Measurements from ENCODE around the gene SLC35F1.

The SLC35F1 gene

DNA sequence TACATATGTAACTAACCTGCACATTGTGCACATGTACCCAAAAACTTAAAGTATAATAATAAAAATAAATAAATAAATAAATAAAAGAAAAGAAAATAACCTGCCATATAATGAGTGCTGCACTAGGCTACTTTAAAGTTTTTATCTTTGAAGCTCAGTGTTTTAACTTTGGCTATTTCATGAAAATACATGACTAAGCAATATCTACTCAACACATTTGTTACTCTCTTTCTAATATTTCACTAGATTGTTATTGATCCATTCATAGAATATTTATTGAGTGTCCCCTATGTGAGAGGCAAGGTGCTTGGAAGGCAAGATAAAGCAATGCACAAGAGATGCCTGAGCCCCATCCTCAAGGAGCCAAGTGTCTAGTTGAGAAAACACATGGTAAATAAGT lies 221.7 kb downstream of the SLC35F1 start:
- no peak for DNase-seq

DNA sequence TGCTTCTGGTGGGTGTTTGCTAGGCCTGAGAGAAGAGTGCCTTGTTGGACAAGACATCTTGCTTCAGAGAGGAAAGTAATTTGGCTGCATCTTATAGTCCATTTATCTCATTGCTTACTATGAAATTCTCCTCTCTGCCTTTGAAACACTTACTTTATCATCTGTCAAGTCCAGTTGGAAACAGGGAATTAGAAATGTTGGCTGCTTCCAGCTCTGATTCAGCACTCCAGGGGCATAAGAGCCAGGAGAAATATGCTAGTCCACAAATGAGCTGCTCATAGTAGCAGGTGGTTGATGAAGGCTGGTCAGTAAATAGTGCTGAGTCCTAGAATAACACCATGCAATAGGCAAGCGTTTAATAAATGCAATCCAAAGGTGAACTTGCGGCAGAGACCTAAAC lies 227.1 kb downstream of the SLC35F1 start:
- no peak for DNase-seq

DNA sequence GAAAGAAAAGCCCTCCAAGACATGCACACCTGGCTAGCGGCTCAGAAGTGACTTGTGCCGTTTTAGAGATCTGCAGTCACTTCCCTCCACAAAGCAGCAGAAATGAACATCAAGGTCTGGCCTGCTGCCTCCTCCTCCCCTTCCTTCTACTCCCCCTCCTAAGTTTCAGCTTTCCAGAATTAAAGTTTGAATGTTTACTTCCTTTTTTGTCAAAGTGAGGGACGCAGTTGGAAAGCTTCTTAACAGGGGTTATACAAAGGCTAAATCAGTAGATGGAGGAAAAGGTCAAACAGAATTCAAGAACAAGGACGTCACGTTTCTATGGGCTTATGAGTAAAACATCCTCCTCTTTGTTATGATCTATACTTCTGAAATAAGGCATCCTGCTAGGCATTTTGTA lies 227.7 kb downstream of the SLC35F1 start:
- DNase-seq, result no peak

DNA sequence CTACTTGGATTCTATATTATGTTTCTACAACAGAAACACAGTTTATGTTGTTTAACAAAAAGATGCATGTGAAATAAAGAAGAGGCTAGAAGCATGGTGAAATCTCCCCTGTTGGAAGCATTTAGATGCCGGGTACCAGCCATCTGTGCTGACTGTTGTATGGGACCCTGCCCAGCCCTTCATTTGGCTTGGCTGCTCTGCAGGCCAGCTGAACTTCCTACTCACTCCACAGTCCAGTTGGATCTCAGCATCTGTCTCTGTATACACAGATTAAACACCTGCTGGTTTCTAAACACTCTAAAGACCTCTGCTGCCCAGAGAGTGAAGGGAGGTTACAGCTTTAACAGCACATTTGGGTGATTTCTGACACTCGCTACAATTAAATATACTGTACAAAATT lies 228.3 kb downstream of the SLC35F1 start:
- DNase-seq, result no peak

DNA sequence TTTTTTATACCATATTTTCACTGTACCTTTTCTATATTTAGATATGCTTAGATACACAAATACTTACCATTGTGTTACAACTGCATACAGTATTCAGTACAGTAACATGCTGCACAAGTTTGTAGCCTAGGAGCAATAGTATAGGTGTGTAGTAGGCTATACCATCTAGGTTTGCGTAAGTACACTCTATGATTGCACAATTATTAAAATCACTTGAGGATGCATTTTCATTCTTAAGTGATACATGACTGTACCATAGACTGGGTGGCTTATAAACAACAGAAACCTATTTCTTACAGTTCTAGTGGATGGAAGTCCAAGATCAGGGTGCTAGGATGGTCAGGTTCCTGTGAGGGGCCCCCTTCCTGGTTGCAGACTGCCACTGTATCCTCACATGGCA lies 234.1 kb downstream of the SLC35F1 start:
- DNase-seq, result no peak

DNA sequence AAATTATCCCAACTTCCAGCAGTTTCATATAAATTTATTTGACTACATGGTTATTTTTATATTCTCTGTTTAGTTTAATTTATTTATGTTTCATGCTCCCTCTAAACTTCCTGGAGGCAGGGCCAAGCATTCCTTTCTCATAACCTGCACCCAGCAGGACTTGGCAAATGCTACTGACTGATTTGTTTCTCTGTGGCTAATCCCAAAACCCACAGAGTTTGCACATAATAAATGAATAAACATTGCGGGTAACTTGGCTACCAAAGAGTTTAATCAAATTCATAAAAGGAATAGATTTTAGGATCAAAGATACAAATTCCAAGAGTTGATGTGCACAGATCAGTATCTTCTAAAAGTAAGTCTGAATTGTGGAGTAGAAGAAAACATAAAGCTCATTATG lies 239.5 kb downstream of the SLC35F1 start:
- no peak for DNase-seq

DNA sequence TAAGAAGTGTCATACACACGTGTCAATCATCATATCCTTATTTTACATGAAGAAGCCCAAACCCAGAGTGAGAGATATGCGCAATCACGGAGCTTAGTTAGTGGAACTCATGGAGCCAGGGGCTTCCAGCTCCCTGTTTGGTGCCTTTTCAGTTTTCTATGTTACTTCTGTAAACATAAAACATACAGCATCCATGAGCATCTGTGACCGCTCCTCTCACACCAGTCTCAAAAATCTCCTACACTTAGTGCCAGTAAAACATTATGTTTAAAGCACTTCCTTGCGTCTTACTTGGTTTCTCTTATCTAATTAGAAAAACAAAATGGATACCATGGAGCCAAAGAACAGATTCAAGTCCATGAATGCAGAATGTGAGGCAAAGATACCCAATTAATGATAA lies 240.4 kb downstream of the SLC35F1 start:
- no peak for DNase-seq

DNA sequence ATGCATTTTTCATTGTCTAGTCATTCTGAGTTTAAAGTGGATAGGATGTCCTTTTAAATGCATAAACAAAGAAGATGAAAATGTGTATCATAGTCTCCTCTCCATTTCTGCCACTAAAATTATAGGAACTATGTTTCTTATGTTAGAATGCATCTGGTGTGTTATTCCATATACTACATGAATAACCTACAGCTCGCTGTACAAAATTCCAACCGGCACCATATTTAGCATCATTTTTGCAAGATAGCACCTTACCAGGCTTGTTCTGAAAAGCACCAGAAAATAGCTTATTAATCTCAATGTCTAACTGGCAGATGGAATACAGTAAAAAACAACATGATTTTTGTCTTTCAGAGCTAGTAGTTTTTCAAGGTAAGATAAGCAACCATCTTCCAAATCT lies 241.5 kb downstream of the SLC35F1 start:
- no peak for DNase-seq

DNA sequence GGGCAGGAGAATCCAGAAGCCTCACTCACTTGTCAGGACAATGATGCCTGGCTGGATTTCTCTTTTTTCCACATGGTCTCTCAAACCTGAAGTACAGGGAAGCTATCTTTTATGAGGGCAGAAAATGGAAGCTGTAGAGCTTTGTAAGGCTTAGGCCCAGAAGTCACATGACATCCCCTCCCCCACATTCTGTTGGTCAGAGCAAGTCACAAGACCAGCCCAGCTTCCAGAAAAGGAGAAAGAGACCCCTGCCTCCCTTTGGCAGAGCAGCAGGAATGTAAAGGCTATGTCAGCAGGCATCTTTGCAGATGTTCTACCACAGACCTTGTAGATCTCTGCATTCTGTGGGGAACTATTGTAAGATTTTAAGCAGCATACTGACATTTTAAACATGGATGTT lies 245.5 kb downstream of the SLC35F1 start:
- no peak for DNase-seq

DNA sequence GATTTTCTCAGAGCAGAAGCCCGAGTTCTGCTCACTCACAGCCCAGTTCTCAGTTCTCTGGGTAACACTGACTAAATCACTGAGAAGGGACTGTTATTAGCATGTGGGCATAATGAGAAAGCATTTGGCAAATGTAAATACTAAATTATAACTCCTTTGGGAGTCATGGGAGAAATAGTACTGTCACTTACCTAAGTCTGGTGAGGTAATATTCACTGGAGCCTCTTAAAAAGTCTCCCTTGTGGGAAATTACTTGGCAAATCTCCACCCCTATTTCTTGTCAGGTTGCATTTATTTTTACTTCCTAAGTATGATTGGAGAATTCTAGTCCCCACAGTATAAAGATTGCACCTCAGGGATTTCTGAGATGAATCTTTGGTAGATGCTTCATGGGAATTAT lies 254.3 kb downstream of the SLC35F1 start:
- DNase-seq, result no peak

DNA sequence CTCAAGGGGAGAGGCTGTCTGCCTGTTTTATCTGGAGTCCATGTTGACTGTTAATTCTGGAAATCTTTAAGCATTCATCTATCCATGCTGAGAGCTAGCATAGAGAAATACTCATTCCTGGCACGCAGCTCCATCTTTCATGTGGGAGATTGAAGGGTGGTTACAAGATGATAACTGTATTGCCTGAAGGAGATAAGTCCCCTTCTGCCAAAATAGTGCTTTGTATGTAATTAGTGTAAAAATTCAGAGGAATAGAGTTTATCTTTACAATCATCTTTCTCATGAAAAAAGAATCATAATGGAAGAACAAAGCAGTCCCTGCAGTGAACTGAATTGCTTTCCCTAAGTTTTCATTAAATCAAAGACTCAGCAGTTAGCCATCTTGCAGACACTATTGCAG lies 256.5 kb downstream of the SLC35F1 start:
- DNase-seq, result no peak

DNA sequence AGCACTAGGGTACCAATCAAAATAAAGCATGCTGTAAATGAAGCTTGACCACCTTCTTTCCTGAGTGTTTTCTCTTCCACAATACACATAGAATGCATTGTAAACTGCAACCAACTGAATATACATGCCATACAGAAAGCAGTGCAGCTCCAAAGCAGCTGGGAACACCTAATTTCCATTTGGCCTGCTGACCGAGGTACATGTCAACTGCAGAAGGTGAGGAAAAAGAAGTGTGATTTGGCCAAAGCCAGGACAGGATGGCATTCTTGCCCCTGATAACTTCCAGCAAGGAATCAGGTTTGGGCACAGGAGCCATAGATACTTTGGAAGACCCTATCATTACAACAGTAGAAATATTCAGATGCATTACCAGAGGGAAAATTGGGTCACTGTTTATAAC lies 258.4 kb downstream of the SLC35F1 start:
- no peak for DNase-seq

DNA sequence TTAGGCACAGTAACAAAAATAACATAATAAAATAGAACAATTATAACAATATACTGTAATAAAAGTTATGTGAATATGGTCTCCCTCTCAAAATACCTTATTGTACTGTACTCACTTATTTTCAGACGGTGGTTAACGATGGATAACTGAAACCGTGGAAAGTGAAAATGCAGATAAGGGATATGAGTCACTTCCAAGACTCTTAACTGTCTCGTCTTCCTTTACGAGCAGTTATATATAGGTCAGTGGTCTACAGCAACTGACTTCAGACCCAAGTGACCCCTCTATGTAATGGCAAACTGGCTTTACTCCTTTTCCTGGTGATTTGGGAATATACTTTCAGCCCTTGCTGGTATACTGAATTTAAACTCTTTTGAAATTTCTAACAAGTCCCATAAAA lies 261.4 kb downstream of the SLC35F1 start:
- DNase-seq, result no peak

DNA sequence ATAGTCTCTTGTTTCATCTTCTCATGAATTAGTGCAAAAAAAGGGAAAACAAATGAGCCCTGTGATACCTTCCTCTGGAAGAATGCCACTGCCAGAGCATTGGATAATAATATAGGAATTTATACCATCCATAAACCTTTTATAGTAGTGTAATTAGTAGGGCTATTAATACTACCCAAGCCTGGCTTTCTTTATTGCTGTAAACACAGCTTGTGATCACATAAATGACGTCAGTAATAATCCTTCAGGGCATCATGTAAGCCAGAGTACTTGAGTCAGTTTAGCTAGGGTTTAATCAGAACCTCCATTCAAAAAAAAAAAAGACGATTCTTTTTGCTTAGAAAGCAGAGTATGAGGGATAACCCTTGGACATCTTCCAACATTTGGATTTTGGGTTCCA lies 264.8 kb downstream of the SLC35F1 start:
- no peak for DNase-seq

DNA sequence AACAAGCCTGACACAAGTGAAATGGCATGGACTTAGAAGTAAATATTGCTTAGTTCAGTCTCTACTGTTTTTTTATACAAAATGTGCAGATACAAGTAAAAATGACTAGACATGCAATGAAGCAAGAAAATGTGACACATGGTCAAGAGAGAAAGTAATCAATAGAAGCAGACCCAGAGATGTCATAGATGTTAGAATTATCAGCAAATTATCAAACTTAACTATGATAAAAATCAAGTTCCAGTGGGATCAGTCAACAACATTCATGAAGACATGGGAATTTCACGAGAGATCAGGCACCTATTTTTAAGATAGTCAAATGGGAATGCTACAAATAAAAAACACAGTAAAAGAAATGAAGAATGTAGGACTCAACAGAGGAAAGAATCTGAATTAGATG lies 267.0 kb downstream of the SLC35F1 start:
- no peak for DNase-seq

DNA sequence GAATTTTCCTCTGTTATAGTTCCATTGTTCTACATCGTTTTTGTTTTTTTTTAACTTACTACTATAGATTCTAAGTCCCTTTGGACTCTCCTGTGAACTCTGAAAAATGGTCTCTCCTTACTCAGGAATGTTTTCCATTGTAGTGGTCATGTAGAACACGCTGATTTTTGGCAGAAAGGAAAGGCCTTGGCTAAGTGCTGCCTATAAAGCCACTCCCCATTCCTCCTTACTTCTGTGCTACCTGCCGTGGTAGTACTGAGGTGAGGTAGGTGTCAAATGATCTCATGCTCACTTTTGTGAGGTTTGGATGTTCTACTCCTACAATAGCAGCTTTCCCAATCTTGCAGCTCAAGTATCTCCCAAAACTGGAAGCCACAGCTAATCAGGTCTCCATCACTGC lies 270.7 kb downstream of the SLC35F1 start:
- no peak for DNase-seq

DNA sequence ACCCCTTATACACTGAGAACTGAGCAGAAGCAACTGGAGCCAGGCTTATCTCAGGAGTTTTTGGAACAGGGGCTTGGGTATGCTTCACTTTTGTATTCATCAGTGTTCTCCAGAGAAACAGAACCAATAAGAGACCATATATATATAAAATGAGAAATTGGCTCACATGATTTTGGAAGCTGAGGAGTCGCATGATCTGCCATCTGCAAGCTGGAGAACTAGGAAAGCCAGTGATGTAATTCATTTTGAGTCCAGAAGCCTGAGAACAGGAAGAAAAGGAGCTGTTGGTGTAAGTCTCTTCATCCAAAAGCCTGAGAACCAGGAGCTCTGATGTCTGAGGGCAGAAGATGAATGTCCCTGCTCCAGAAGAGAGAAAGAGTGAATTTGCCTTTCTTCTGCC lies 272.0 kb downstream of the SLC35F1 start:
- DNase-seq, result no peak

DNA sequence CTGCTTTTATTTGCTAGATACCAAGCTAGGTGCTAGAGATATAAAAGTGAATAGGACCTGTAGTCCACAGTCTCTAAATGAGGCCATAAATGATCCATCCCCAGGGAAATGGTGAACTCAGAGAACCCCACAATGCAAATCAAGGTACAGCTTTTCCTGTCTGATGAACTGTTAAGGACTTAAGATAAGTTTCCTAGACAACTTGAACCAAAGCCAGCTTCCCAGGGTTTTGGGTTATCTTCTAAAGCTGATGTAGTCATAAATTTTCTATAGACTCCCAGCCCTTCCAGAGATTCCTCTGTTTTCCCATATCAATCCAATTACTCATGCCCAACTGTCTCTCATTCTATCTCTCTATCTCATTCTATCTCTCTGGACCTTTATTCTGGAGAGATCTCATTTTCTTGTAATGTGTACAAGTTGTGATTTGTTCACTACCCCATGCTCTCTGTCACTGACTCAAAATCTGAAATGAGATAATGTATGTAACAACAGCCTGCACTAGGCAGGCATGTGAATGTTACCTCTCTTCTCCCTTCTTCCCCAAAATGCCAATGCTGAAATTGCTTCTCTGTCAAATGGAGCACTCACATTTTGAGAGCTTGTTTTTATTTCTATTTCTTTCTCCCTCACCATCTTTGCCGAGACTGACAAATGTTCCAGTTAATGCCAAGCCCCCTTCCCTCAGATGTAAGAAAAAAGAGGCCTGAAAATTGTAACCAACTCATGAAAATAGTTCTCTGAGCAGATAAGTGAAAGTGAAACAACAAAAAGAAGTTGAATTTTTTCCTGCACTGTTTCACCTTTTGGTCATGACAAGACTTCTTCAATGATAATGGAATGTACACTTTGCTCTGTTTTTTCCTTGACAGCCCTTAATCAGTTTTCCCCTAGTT lies 279.9 kb downstream of the SLC35F1 start:
- DNase-seq, result no peak

DNA sequence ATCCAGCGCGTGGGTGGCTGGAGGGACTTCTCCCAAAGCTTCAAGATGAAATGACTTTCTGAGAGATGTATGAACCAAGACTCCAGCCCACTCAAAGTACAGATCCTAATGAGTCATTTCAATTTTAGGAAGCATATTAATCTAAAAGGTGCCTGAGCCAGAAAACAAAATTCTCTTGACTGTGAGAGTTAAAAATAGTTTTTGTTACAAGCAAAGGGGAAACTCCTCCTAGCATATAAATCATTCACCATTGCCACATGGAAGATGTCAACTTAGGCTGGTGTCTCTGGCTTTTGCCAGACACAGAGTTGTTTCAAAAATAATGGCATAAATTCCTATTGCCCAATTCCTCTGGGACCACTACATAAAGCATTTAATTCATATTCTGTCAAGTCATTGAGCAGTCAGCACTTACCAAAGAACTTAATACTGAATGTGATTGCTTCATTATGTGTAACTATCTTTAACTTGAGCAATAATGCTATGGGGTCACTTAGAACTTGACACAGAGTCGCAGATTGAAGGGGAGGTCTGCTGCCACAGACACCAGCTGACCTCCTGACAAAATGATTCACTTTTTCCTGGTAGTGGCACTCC lies 280.6 kb downstream of the SLC35F1 start:
- DNase-seq, result no peak

DNA sequence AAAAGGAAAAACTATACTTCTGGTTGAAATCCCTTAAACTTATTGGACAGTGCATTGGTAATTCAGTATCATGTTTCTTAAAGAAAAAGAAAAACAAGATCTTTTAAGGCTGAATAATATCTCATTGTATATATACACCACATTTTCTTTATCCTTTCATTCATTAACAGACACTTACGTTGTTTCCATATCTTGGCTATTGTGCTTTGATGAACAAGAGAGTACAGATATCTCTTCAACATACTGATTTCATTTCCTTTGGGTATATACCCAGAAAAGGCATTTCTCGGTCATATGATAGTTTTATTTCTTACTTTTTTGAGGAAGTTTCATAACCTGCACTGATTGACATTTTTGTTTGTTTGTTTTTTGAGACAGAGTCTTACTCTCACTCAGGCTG lies 281.5 kb downstream of the SLC35F1 start:
- no peak for DNase-seq

DNA sequence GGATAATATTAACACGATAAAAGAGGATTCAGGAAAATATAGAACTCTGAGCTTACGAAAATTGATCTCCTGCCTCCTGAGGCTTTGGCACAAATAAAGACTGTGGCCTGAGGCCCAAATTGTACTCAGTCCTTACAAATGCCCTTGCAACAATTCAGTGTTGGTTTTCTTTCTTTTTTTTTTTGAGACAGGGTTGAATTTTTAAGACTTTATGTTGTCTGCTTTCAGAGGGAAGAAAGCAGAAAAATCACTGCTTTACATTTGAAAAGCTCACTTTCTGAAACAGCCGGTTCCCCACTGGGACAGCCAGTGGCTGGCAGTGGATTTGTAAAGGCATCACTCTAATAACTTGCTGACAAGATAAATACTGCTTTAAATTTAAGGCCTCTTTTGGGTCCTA lies 290.5 kb downstream of the SLC35F1 start:
- no peak for DNase-seq

DNA sequence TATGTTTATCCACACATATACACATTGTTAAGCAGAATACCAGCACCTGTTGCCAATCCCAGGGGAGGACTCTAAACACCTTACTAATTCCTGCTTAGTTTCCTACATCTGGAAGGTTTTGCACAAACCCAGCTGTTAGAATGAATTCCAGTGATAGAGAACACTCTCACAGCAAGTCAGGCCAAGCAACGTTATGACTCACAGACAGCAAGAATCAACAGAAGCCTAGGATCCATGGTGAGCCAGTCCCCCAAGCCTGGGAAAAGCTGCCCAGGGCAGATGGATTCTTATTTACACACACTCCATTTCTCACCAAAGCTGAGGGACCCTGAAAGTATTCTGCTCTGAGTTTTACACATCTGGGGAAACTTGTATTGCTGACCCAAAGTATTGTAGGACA lies 291.7 kb downstream of the SLC35F1 start:
- DNase-seq, result no peak

DNA sequence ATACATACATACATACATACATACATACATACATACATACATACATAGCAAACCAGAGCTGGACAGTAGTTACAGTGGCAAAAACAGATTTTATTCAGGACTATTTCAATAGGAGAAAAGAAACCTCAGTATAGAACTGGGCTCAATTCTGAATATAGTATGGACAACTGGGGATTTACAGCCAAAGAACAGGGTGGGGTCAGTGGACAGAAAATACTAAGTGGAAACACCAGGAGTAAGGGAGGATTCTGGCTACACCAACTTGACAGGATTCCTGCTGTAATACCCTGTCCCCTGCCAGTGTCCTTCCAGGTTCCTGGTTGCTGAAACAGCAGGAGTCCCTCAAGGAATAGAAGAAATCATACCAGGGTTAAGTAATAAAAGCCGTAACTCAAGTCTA lies 293.1 kb downstream of the SLC35F1 start:
- DNase-seq, result no peak

DNA sequence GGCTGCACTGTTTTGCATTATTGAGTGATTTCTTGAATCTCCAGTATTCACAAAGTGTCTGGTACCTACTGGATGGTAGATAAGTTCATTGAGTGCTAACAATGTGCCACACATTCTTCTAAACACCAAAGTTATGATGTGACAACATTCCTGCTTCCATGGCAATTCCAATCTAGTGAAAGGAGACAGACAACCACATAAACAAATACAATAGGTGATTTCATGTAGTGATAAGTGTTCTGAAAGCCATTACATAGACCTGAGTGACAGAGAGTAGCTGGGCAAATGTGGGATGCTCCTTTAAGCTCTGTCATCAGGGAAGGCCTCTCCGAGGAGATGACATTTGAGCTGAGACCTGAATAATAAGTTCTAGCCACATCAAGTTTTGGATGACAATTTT lies 295.5 kb downstream of the SLC35F1 start:
- DNase-seq, result no peak

DNA sequence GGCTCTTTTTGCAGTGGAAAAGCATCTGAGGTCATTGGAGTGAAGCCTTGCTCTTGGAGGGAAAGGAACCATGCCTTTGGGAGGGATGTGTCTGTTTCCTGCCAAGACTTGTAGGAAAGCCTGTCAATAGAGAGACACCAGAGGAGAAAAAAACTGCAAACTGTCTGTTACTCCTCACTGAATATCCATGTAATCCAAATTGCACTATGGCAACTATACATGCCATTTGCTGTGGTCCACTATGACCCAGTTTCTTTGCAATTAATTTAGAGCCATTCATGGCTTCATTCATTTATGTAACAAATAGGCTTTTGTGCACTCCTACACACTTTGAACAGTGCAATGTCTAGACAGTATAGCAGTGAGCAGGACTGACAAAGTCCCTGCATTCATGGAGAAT lies 296.5 kb downstream of the SLC35F1 start:
- DNase-seq, result no peak
